Pons (tissue), 1 donor: ENCODE measurements around the gene SLC24A4.
A peak's percentile ranks its signal among the peaks of the same experiment; 100 is the strongest.

Experiments used
- DNase-seq: peaks from one replicate; pipeline ENCODE4 v3.0.0-alpha.2; 2016; ENCODE audit warnings: low spot score

Gene SLC24A4

DNA sequence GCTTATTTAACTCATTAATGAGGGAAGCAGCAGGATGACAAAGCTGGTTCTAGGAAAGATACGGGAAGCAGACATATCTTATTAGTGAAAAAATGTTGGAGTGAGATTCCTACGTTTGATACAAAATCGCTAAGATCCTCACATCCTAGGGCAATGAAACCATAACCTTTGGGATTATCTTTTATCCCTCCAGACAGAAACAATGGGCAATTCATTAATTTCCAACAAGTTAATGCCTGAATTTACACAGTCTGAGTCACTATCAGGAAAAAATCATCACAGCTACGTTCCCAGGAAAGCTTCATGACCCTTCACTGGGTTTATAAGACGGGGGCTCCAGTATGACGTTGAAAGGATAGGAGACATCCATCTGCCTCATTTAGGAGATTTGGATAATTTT is 45.0 kb downstream of the SLC24A4 start:
- no peak for DNase-seq

GRCh38 chr14:92369097-92369496 is 46.1 kb downstream of the SLC24A4 start:
- DNase-seq = no peak

DNA sequence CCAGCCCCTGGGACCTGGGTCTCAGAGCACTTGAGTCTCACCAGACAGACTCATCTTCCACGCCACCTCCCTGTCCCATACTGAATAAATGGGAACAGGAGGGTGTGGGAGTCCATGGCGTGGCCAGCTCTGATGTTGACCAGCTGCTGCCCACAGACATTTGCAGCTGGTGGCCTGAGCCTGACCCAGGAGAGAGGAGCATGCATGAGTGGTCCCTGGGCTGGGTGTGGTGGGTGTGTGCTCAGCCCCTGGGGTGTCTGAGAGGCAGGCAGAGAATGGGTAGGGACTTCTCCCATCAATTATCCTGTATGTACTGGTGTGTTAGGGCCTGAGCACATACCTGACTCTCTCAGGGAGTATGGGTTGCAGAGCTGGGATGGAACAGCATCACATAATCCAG is 49.3 kb downstream of the SLC24A4 start:
- DNase-seq = no peak

DNA sequence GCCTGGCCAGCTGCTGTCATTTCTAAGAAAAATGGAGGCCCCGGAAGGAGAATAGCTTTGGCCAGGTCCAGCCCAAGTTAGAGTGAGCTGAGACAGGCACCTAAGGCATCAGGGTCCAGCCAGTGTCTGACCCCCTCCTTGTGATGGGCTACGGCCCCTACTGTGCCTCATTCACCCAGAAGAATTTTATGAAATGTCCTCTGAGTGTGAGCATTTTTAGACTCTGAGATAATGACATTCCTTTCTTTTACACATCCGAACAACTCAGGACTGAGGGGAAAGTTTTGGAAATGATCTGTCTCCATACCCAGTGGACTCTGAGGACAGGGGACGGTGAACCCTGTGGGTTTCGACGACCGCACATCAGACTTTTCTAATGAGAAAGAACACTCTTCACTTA is 50.4 kb downstream of the SLC24A4 start:
- no peak for DNase-seq

GRCh38 chr14:92380131-92380530 is 57.2 kb downstream of the SLC24A4 start:
- DNase-seq = no peak

DNA sequence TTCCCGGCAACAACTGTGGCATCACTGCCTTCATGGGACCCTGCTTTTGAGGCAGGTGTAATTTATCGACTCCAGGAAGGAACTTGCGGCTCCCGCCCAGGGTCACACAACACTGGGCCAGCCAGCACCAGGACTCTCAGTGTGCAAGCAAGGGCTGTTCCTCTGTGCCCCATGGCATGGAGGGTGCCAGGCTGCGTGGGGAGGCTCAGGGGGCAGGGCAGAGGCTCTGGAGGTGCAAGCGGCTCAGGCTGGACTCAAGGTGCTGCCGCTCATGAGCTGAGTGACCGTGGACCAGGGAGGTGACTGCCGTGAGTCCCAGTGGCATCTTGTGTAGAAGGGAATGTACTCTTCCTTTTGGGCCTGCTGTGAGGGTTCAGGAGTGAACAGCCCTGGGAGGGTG is 57.6 kb downstream of the SLC24A4 start:
- no peak for DNase-seq

DNA sequence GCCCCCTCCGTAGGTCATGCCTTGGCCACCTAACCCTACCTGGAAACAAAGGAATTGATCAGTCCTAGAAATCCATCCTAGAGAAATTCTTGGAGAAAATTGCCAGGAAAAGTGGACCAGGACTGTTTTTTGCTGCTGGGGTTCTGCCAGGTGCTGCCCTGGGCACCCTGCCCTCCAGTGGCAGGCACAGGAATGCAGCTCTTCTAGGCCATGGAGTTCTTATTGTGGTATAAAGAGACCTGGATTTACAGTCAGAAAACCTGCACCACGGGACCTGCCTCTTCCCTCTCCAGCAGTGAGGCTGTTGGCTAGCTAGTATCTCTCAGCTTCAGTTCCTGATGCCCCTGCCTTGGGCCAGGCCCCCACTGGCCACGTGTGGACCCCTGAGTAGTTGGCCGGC is 59.7 kb downstream of the SLC24A4 start:
- DNase-seq = no peak

GRCh38 chr14:92383805-92384204 is 60.8 kb downstream of the SLC24A4 start:
- no peak for DNase-seq

- DNase-seq = no peak
Measured at GRCh38 chr14:92384461-92385133, 61.6 kb downstream of the SLC24A4 start.

DNA sequence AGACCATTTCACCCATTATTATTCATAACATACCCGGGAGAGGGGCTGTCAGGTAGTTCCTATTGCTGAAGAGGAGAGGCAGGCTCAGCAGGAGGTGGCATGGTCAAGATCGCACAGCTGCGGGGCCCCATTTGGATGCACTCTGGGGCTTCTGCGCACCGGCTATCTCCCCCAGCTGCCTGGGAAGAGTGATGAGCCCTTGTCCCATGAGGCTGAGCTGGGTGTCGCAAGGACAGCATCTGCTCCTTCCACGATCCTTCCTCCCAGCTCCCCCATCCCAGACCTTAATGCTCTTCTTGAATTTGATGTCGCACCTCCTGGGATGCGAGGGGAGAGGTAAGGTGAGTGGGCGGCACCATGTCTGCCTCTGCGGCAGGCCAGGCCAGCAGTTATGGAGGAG is 62.6 kb downstream of the SLC24A4 start:
- no peak for DNase-seq

DNA sequence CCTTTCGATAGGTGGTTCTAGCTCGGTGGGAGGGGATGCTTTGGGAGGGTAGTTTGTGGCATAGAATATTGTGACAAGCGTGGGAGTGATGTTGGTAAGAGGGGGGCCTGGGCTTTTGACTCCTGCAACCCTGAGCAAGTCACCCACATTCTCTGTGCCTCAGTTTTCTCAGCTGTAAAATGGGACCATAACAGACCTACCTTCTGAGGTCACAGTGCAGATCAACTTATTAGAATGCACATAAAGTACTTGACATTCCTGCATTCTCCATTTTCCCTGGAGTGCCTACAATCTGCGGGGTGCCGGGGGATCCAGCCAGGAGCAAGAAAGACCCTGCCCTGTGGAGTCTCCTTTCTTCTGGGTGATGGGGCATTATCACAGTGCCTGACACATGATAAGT is 63.2 kb downstream of the SLC24A4 start:
- no peak for DNase-seq

DNA sequence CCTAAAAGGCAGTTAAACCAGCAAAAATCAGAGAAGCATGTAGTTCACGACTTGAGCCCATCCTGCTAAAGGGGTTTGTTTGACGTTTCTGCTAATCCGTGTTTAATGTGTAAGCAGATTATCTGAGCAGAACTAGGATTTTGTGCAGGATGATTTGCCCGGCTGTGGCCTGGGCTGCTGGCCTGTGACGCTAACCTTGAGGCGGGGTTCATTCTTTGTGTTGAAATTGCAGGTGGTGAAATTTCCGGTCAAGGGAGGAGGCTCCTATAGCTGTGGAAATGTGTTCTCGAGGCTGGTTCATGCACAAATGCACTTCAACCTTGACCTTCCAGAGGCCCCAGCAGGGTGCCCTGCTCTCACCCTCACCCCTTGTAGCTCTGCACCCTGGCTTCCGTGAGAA is 63.7 kb downstream of the SLC24A4 start:
- no peak for DNase-seq

DNA sequence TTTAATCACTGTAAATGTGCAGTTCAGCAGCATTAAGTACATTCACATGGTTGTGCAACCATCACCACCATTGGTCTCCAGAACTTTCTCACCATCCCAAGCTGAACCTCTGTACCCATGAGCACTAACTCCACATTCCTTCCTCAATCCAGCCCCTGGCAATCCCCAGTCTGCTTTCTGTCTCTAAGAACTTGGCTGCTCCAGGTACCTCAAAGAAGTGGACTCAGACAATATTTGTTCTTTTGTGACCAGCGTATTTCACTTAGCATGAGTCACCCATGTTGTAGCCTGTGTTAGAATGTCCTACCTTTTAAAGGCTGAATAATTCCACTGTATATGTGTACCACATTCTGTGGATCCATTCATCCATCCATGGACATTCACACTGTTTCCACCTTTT is 64.6 kb downstream of the SLC24A4 start:
- no peak for DNase-seq

DNA sequence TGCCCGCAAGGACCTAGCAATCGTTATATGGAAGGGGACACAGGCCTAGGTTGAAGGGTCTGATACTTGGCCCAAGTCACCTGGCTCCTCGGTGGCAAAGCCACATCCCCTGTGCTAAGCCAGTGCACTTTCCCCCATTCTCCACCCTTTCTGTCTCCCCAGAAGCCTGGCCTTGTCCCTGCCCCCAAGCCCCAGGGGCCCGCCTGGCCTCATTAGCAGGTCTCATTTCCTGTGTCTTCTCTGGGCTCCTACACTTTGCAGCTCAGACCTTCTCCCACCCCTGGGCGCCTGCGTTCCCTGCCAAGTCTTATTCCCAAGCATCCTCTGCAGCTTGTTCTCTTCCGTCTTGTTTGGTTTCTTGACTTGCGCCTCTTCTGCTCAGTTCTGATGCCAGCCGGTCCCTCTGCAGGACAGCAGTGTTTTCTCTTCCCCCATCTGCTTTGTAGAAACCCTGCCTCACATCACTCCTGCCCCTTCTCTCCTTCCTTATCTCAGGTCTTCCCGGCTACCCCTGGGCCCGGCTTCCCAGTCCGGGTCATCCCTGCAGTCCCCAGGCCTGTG is 66.7 kb downstream of the SLC24A4 start:
- no peak for DNase-seq

GRCh38 chr14:92391726-92392125 is 68.8 kb downstream of the SLC24A4 start:
- no peak for DNase-seq

GRCh38 chr14:92392711-92393110 is 69.7 kb downstream of the SLC24A4 start:
- no peak for DNase-seq

GRCh38 chr14:92397150-92397952 is 74.4 kb downstream of the SLC24A4 start:
- no peak for DNase-seq

GRCh38 chr14:92397953-92398564 is 75.1 kb downstream of the SLC24A4 start:
- no peak for DNase-seq

- DNase-seq = no peak
Measured at GRCh38 chr14:92398888-92399636, 76.1 kb downstream of the SLC24A4 start.

- DNase-seq = peak; percentile 84
Measured at GRCh38 chr14:92400579-92401444, 77.8 kb downstream of the SLC24A4 start.

DNA sequence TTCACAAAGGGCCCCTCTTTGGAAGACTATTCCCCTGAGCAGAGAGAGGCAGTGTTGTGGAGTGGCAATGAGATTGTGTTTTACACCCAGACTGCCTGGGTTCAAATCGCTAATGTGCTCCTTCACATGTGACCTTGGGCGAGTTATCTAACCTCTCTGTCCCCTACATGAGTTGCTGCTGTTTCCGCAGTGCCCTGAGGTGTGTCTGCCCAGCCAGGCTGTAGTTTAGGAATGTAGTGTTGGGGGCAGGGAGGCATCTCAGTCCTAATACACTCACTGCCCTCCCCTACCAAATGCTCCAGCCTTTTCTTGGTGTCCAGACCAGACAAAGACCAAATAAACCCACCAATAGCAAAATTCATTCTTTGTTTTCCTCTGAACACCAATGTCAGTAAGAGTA is 78.6 kb downstream of the SLC24A4 start:
- no peak for DNase-seq
